ENCODE measurements around the gene ZBTB38.

ZBTB38 gene

GRCh38 chr3:141388823-141389621 lies 20.7 kb downstream of the ZBTB38 start:
- no peak for DNase-seq (ENCODE audit: low read depth)

- DNase-seq (ENCODE audit: low read depth) = no peak
These were observed 21.4 kb downstream of the ZBTB38 start for GRCh38 chr3:141389703-141390102.

DNA sequence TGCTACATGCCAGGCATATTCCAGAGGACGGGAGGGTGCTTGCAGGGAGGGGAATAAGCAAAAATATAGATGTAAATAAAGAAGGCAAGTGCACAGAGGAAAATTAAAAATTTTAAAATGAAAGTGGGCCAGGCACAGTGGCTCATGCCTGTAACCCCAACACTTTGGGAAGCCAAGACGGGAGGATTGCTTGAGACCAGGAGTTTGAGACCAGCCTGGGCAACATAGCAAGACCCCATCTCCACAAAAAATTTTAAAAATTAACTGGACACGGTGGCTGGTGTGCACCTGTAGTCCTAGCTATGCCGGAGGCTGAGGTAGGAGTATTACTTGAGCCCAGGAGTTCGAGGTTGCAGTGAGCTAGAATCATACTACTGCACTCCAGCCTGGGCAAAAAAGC lies 22.4 kb downstream of the ZBTB38 start:
- no peak for DNase-seq (ENCODE audit: low read depth)

DNA sequence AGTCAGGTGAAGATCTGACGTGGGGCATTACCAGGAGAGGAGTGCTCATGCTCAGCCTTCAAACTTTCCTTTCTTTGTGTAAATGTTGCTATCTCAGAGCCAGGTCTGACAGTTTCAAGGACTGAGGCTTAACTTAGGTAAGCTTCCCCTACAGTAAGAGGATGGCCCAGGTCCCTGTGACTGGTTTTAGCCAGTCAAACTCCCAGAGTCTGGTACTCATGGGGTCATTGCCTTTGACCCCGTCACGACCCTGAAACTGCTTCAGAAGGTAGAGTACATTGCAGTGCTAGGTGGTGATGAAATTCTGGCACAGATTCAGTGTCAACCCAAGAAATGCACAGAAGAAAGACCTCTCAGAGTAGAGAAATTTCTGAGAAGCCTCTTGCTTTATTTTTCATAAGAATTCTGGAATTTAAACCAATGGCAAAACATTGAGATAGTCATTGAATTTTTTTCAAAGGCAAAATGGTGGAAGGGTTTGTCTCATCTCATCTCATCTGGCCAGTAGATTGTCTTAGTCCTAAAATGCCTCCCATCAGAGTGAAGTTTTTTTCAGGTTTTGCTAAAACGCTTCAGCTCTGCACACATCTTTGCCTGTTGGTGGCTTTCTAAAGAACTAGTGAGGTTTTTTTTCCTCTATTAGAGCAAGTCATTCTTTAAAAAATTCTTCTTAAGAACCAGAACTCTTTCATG lies 23.1 kb downstream of the ZBTB38 start:
- DNase-seq (ENCODE audit: low read depth) = no peak

GRCh38 chr3:141391991-141392316 lies 23.6 kb downstream of the ZBTB38 start:
- DNase-seq (ENCODE audit: low read depth) = no peak

DNA sequence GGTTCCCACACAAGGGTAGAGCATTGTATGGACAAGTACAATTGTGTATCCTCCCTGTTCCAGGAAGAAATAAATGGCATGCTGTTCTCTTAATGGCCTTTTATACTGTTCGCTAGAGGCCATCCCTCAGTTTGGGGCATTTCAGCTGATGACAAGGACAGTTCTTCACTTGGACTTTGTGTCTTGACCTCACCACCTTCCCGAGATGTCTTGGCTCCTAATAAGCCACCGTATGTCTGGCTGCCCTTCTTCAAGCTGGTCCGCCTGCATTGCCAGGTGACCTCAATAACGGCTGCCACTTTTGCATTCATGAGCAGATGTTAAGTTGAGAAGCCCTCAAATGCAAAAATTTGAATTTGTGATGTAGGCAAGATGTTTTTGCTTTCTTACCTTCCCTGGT lies 24.1 kb downstream of the ZBTB38 start:
- no peak for DNase-seq (ENCODE audit: low read depth)

GRCh38 chr3:141392897-141393734 lies 24.8 kb downstream of the ZBTB38 start:
- no peak for DNase-seq (ENCODE audit: low read depth)

- DNase-seq (ENCODE audit: low read depth) = no peak
These were observed 25.4 kb downstream of the ZBTB38 start for GRCh38 chr3:141393735-141394076.

- no peak for DNase-seq (ENCODE audit: low read depth)
These were observed 26.3 kb downstream of the ZBTB38 start for GRCh38 chr3:141394560-141394959.

- DNase-seq (ENCODE audit: low read depth) = no peak
These were observed 26.8 kb downstream of the ZBTB38 start for GRCh38 chr3:141395005-141395589.

GRCh38 chr3:141397996-141398395 lies 29.7 kb downstream of the ZBTB38 start:
- no peak for DNase-seq (ENCODE audit: low read depth)

- DNase-seq (ENCODE audit: low read depth) = no peak
These were observed 30.9 kb downstream of the ZBTB38 start for GRCh38 chr3:141399200-141399599.

- no peak for DNase-seq (ENCODE audit: low read depth)
These were observed 32.0 kb downstream of the ZBTB38 start for GRCh38 chr3:141400073-141400971.

- no peak for DNase-seq (ENCODE audit: low read depth)
These were observed 32.8 kb downstream of the ZBTB38 start for GRCh38 chr3:141401095-141401494.

- DNase-seq (ENCODE audit: low read depth) = no peak
These were observed 33.5 kb downstream of the ZBTB38 start for GRCh38 chr3:141401573-141402475.

GRCh38 chr3:141402476-141403171 lies 34.3 kb downstream of the ZBTB38 start:
- no peak for DNase-seq (ENCODE audit: low read depth)

GRCh38 chr3:141403576-141403975 lies 35.3 kb downstream of the ZBTB38 start:
- DNase-seq (ENCODE audit: low read depth) = no peak

GRCh38 chr3:141405025-141405424 lies 36.7 kb downstream of the ZBTB38 start:
- no peak for DNase-seq (ENCODE audit: low read depth)

DNA sequence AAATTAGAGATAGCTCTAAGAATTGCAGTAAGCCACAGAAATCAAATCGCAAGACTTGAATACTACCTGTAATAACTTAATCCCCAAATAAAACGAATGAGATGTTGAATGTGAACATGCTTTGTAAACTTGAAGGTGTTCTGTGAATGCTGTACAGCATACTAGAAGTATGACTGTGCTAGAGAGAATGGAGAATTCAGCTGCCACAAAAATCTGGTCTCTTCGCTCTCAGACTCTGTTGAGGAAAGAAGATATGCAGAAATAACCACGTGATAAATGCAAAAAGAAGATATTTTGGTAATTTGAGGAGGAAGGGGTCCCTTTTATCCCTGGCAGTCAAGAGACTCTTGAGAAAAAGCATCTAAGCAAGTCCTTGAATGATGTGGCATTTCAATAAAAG lies 37.3 kb downstream of the ZBTB38 start:
- DNase-seq (ENCODE audit: low read depth) = no peak

DNA sequence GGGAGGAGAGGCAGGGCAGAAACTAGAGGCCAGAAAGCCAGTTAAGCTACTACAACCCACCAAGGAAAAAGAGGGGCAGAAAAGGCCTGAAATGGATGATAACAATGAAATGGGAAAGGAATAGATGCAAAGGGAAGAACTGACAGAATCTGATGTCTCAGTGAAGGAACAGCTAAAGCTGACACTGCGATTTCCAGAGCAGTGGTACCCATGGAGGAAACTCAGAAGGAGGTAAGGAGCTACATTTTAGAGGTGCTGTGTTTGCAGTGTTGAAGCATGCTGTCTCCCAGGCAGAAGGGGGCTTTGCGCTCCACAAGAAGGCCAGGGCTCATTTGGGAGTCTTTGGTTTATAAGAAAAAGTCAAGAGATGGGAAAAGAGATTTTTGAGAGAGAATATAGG lies 38.0 kb downstream of the ZBTB38 start:
- no peak for DNase-seq (ENCODE audit: low read depth)
